K562 (cell line): ENCODE measurements around the gene ZNF800. TPM values are rescaled to one million over a fixed set of nuclear protein-coding genes. Genes with fewer than 3 reads are reported as not detected.
A peak's percentile ranks its signal among the peaks of the same experiment; 100 is the strongest.

ENCODE experiments used
- BCL6 ChIP-seq: fragments of 250-450 bp; sonication (Bioruptor Pico); IDR thresholded peaks from 2 replicates; pipeline ENCODE4 v1.4.0; 2020
- BCLAF1 ChIP-seq, 2 experiments: fragments of 450-650 bp in 1 of 2; IDR thresholded peaks; 2 replicates each; pipeline ENCODE4 v1.6.1; 2011 to 2017; ENCODE audit warnings: low read depth in 2 of 2, antibody characterized with exemption in 1 of 2, borderline replicate concordance in 1 of 2, low read length in 1 of 2, mild to moderate bottlenecking in 1 of 2, mixed read lengths in 1 of 2; ENCODE audit not compliant: control insufficient read depth in 1 of 2
- BMI1 ChIP-seq: fragments of 150-350 bp; IDR thresholded peaks from 2 replicates; pipeline ENCODE4 v1.6.1; 2014; ENCODE audit warnings: low read length
- CREB3 ChIP-seq: fragments of 450-650 bp; conservative IDR thresholded peaks from 2 replicates; pipeline ENCODE4 v1.6.1; 2016; ENCODE audit warnings: missing genetic modification characterization, low read depth, mild to moderate bottlenecking, missing compliant biosample characterization, moderate library complexity
- HMGXB4 ChIP-seq: sonication (generic); formaldehyde crosslinking; IDR thresholded peaks from 2 replicates; pipeline ENCODE4 v1.8.1; 2023; ENCODE audit warnings: mild to moderate bottlenecking, missing genetic modification reagents
- MIER1 ChIP-seq: fragments of 450-650 bp; IDR thresholded peaks from 2 replicates; pipeline ENCODE4 v1.6.1; 2016; ENCODE audit warnings: antibody characterized with exemption, mild to moderate bottlenecking, low read depth
- PCBP1 ChIP-seq: fragments of 200-400 bp; formaldehyde crosslinking; IDR thresholded peaks from 2 replicates; pipeline ENCODE4 v1.6.1; 2018; ENCODE audit warnings: mild to moderate bottlenecking, low read depth, low read length; ENCODE audit not compliant: poor library complexity, severe bottlenecking
- SRSF3 ChIP-seq: fragments of 200-400 bp; formaldehyde crosslinking; IDR thresholded peaks from 2 replicates; pipeline ENCODE4 v1.6.1; 2016; ENCODE audit warnings: mild to moderate bottlenecking, low read length, moderate library complexity; ENCODE audit not compliant: insufficient read depth
- ZBTB11 ChIP-seq, 3 experiments: fragments of 200-800 bp in 1 of 3; fragments of 250-450 bp in 1 of 3; fragments of 450-650 bp in 1 of 3; sonication (Bioruptor Pico) in 1 of 3; sonication (Bioruptor generic) in 1 of 3; formaldehyde crosslinking in 1 of 3; IDR thresholded peaks; 2 replicates each; pipeline versions ENCODE4 v1.6.1 to v1.8.0; 2016 to 2022; ENCODE audit warnings: mild to moderate bottlenecking in 2 of 3, missing genetic modification characterization in 2 of 3, missing compliant biosample characterization in 1 of 3, moderate library complexity in 1 of 3
- ZFP36 ChIP-seq: fragments of 150-350 bp; IDR thresholded peaks from 2 replicates; pipeline ENCODE4 v1.6.1; 2018; ENCODE audit warnings: low read length, low read depth; ENCODE audit not compliant: partially characterized antibody
- ZNF354B ChIP-seq: fragments of 250-450 bp; sonication (Bioruptor Pico); IDR thresholded peaks from 2 replicates; pipeline ENCODE4 v1.4.0; 2020
- ZNF512 ChIP-seq: IDR thresholded peaks from 2 replicates; pipeline ENCODE4 v1.6.1; 2016; ENCODE audit warnings: missing genetic modification characterization, missing compliant biosample characterization
- polyA plus RNA-seq, 8 experiments: library from polyadenylated mRNA; depleted of rRNA in 4 of 8; stranded (reverse) in 5 of 8; unstranded in 3 of 8; fragments of >200 nt; fragmentation: Nextera tagmentation in 2 of 8; fragmentation: Illumina TruSeq in 1 of 8; extraction: Ambion mirVana in 2 of 8; extraction: Trizol in 1 of 8; gene quantifications; 2 replicates each; pipeline versions ENCODE4 v1.2.1 to v1.2.3, GENCODE V29; 2011 to 2014; ENCODE audit warnings: inconsistent platforms in 1 of 8, missing spikeins in 1 of 8
- total RNA-seq, 7 experiments: library from RNA; depleted of rRNA in 6 of 7; stranded (reverse); fragments of >200 nt in 6 of 7; fragmentation: Illumina TruSeq in 2 of 7; extraction: Trizol in 2 of 7; gene quantifications; 2 replicates each; pipeline versions ENCODE4 v1.2.1 to v1.2.3, GENCODE V29; 2011 to 2021; ENCODE audit warnings: low replicate concordance in 1 of 7

The ZNF800 gene
- total and polyA plus RNA-seq, 9 of the 15 experiments (the other 6 are each of a cell fraction or from before 2014, with no cell fraction given) = 7.5 to 58.3 (median 33.4) TPM

- TF ChIP-seq ZFP36 = no peak
- TF ChIP-seq CREB3 (tag) = no peak
- TF ChIP-seq MIER1 = no peak
- TF ChIP-seq SRSF3 = no peak
- TF ChIP-seq ZNF512 (tag) = no peak
- peak in 2 of 3 experiments; percentile 83 to 95; a peak in 4 of 6 replicates for TF ChIP-seq ZBTB11 (CRISPR knock-in tag; IDR thresholded peaks at IDR 0.05)
- no peak for TF ChIP-seq BCL6 (CRISPR knock-in tag)
- 0 out of 2 replicates have a peak, but pooled peaks have one; percentile 13 for TF ChIP-seq HMGXB4
- peak in 1 of 2 experiments; percentile 22; a peak in 1 of 4 replicates for TF ChIP-seq BCLAF1 (IDR thresholded peaks at IDR 0.05; ENCODE audit: borderline replicate concordance in 1 of 2, control insufficient read depth in 1 of 2, low read depth in 2 of 2, low read length in 1 of 2)
- TF ChIP-seq BMI1 = 0 out of 2 replicates have a peak, but pooled peaks have one; percentile 26
- TF ChIP-seq PCBP1 = no peak
- no peak for TF ChIP-seq ZNF354B (CRISPR knock-in tag)
Observed at GRCh38 chr7:127392566-127393367, at the start of gene ZNF800 (continued).
